DMS53 treated with DMSO at 0.1 percent for 48 hours (cell line): ENCODE data around the gene ACSS1.

Experiments
- DNase-seq: peaks from one replicate; lab custom pipeline; 2025; ENCODE audit not compliant: unreplicated experiment; lab: John Stamatoyannopoulos, UW

Gene ACSS1

GRCh38 chr20:25033265-25033923 is 24.5 kb downstream of the ACSS1 start:
- DNase-seq: no peak

GRCh38 chr20:25032478-25033264 is 25.3 kb downstream of the ACSS1 start:
- no peak for DNase-seq

- DNase-seq: no peak
These were observed 25.9 kb downstream of the ACSS1 start for GRCh38 chr20:25032065-25032477.

GRCh38 chr20:25031241-25031640 is 26.7 kb downstream of the ACSS1 start:
- no peak for DNase-seq

GRCh38 chr20:25030649-25031207 is 27.2 kb downstream of the ACSS1 start:
- no peak for DNase-seq

- no peak for DNase-seq
These were observed 27.8 kb downstream of the ACSS1 start for GRCh38 chr20:25030007-25030648.

GRCh38 chr20:25025986-25026605 is 31.8 kb downstream of the ACSS1 start:
- DNase-seq: no peak

GRCh38 chr20:25025091-25025861 is 32.7 kb downstream of the ACSS1 start:
- DNase-seq: no peak

GRCh38 chr20:25024171-25024570 is 33.8 kb downstream of the ACSS1 start:
- DNase-seq: no peak

GRCh38 chr20:25023356-25023755 is 34.6 kb downstream of the ACSS1 start:
- no peak for DNase-seq

GRCh38 chr20:25022680-25023079 is 35.3 kb downstream of the ACSS1 start:
- DNase-seq: no peak

- no peak for DNase-seq
These were observed 36.6 kb downstream of the ACSS1 start for GRCh38 chr20:25021336-25021735.

GRCh38 chr20:25020901-25021301 is 37.0 kb downstream of the ACSS1 start:
- DNase-seq: no peak

GRCh38 chr20:25020345-25020744 is 37.6 kb downstream of the ACSS1 start:
- DNase-seq: no peak

- DNase-seq: no peak
These were observed 38.4 kb downstream of the ACSS1 start for GRCh38 chr20:25019381-25020155.

- no peak for DNase-seq
These were observed 39.1 kb downstream of the ACSS1 start for GRCh38 chr20:25018841-25019240.

- no peak for DNase-seq
These were observed 39.5 kb downstream of the ACSS1 start for GRCh38 chr20:25018425-25018824.

- DNase-seq: peak; percentile 89
These were observed 40.6 kb downstream of the ACSS1 start for GRCh38 chr20:25017257-25017803.

- no peak for DNase-seq
These were observed 41.5 kb downstream of the ACSS1 start for GRCh38 chr20:25016471-25016870.
